Stimulated activated CD4-positive, alpha-beta T cell treated with anti-CD3 and anti-CD28 coated beads, Interleukin-4, amount 100 ng/mL, for 48 hours (primary cell): ENCODE data around the gene RETREG2.

ENCODE experiments used
- DNase-seq, 2 donors: peaks; one replicate each; pipeline ENCODE4 v3.0.0-alpha.2; 2020; ENCODE audit warnings: low read depth in 2 of 2

Gene RETREG2

GRCh38 chr2:219215871-219216534, 37.9 kb downstream of the RETREG2 start:
- DNase-seq = no peak

DNA sequence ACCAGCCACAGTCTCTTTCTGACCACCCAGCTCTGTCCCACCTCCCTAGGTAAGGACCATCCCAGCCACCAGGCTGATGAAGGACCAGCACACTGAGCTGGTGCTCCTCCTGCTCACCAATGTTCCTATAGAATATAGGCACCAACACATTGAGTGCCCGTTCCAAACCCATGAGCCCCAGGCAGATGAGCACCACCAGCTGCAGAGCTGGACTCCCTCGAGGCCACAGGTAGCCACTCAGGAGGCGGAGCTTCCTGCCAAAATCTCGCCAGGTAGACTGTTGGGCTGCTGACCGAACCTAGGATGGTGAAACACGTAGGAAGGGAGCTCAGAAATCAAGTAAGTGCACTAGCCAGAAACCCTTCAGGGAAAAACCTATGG, 38.5 kb downstream of the RETREG2 start:
- DNase-seq = no peak

- no peak for DNase-seq
Measured at GRCh38 chr2:219218217-219218731, 40.2 kb downstream of the RETREG2 start.

DNA sequence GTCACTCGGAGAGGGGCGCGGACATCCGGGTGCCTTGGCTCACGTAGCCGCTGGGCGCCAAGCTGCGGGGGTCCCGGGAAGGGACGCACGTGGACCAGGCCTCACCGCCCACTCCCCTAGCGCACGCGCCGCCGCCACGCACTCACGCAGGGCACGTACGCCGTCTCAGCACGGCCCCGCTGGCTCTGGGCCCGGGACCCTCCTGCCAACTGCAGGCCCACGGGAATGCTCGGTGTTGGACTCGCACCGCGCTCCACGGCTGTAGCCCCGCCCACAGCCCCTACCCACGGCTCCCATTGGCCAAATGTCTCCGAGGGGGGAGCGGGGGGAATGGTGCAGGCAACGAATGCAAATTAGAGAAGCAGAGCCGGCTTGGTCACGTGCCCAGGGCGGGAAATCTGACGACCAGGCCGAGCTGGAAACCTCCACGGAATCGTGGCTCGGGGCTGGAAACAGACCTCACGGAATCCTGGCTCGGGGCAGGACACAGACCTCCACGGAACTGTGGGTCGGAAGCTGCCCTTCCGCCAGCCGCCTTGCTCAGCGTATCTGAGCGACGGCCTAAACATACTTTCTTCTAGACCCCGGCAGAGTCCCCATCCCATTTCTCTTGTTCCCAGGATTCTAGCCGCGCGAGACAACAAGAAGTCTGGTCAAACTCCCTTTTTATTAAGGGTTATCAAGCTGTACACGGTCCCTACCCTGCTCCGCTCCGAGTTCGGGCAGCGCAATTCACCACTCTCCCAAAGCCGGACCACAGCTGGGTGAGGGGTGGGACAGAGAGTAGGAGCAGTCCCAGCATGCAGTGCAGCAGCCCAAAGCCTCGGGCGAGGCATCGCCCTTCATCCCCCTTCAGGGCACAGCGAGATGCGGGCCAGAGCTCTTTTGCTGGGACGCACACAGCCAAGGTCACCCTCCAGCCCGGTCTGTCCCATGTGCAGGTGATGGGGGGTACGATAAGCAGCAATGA, 40.9 kb downstream of the RETREG2 start, which contains the start of gene ABCB6:
Gene ABCB6 (minus strand): TSS at position 227 of the 970 bp plus-strand sequence. CDS start 285 bp downstream, outside the sequence.
- DNase-seq = peak; percentile 87

- DNase-seq = no peak
Measured at GRCh38 chr2:219219784-219220532, 41.9 kb downstream of the RETREG2 start.

DNA sequence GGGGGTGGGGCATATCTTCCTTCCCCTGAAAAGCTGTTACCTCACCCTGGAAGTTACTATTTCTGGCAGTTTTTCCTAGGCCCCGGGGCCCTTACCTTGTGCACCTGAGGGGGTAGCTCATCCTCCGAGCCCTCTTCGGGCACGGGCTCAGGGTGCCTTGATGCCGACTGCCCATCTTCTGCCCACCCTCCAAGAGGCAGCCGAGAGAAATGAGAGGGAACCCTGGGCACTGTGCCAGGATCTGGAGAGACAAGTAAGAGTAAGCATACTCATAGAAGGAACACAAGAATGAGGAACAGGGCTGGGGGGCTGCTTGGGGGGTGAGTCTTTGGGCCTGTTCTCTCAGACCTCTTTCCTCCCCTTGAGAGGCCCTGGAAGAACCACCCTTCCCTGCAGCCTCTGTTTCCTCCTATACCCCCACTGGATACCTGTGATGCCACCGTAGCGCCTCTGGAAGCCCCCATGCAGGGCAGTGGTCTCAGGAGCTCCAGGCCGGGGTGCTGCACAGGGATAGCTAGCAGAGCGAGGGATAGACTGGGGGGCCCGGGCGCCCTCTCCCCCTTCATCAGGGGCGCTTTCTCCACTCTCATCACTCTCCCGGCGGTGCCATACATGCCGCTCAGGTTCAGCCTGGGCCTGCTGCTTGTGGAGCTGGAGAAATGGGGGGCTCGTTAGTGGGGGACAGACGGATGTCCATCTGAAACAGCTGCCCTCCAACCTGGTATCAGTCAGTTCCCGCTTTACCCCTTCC, 42.8 kb downstream of the RETREG2 start:
- no peak for DNase-seq

- DNase-seq = no peak
Measured at GRCh38 chr2:219221957-219222518, 44.0 kb downstream of the RETREG2 start.

GRCh38 chr2:219223831-219224610, 45.9 kb downstream of the RETREG2 start:
- no peak for DNase-seq

GRCh38 chr2:219225350-219225749, 47.3 kb downstream of the RETREG2 start:
- no peak for DNase-seq

DNA sequence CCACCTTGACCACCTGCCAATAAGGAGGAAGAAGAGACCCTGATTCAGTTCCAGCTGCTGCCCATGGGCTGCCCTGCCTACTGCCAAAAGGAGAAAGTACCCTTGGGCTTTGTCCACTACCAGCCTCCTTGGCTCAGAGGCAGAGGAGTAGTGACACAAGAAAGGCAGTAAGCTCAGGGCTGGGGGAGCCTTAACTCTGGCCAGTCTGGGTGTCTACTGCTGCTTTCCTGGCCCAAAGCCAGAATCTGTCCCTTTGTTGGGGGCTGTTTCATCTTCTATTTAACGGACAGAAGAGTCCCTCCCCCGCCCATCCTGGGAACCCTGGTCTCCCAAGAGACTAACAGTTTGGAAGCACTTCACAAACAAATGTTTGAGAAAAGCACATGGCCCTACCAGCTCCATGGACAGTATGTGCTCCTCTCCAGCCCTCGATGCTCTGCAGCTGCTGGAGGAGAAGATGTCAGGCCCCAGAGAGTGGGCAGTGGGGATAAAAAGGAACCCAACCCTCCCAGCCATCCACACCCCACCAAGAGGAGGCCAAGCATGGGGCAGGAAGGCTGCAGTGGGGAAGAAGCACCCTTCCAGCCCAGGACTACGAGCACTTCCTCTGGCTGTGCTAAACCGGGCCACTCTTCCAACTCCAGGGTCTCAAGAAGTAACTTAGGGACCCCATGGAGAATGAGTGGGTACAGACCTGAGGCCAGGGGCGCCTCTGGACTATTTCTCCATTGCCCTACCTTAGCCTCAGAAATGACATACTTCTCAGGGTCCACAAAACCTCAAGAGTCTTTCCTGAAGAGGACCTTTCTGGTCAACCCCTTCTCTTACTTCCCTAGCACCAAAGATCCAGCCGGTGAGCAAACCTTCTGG, 50.2 kb downstream of the RETREG2 start:
- DNase-seq = no peak

- no peak for DNase-seq
Measured at GRCh38 chr2:219228911-219229304, 50.8 kb downstream of the RETREG2 start.

GRCh38 chr2:219229305-219230058, 51.4 kb downstream of the RETREG2 start, which contains the start of the genes ANKZF1 and ATG9A:
TSS of gene ANKZF1 (plus strand) at chr2:219229806. CDS start at chr2:219230258, 452 bp downstream.
TSS of gene ATG9A (minus strand) at chr2:219229636. CDS start at chr2:219228024, 1,612 bp downstream.
- DNase-seq = peak; percentile 95 to 99

DNA sequence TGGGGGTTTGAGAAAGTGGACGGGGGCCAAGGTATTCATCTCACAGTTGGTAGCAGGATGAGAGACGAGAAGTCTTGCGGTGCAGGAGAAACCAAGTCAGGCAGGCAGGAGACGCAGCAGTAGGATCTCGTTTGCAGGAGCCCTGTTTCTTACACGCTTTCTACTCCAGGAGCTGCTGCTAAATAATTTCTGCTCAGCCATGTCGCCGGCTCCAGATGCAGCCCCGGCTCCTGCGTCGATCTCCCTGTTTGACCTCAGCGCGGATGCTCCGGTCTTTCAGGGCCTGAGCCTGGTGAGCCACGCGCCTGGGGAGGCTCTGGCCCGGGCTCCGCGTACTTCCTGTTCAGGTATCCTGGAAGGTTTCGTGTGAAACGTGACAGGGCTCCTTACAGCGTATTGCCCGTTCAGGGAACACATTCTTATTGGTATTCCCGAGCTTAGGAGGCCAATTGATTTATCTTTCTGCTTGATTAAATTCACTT, 52.0 kb downstream of the RETREG2 start:
- DNase-seq = peak; percentile 44 to 58

- DNase-seq = no peak
Measured at GRCh38 chr2:219234331-219234730, 56.3 kb downstream of the RETREG2 start.
